Retinal pigment epithelial cell (primary cell): ENCODE data around the gene NLK.

Experiments used
- DNase-seq: peaks from one replicate; pipeline ENCODE4 v3.0.0-alpha.2; 2010; ENCODE audit warnings: low read depth
- H3K4me3 ChIP-seq: 2 replicates; pipeline ENCODE4 v1.5.1; 2011; ENCODE audit warnings: mild to moderate bottlenecking, low read length, control low read depth, moderate library complexity
- TF ChIP-seq, protein P1 (sequence below): conservative IDR thresholded peaks from 2 replicates; pipeline ENCODE4 v1.5.1; 2011; ENCODE audit warnings: low read depth, low read length, control low read depth, inconsistent platforms

Gene NLK

DNA sequence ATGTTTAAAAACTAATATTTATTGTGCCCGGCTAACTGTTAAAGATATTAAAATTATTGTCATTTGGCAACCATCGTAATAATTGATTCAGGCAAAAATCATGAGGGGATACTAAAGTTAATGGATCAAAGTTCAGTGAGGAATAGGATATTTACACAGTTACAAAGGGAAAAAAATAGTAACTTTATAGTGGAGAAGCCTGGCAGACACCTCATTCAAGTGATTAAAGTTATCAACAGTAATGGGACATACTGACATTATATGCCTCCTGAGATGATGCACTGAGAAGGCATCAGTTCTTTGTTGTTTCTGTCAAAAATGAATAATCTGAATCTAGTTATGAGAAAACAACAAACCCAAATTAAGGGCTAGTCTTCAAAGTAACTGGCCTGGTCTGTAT lies 77.1 kb downstream of the NLK start:
- no peak overlapping the region for H3K4me3 ChIP-seq
- TF ChIP-seq, protein P1, sequence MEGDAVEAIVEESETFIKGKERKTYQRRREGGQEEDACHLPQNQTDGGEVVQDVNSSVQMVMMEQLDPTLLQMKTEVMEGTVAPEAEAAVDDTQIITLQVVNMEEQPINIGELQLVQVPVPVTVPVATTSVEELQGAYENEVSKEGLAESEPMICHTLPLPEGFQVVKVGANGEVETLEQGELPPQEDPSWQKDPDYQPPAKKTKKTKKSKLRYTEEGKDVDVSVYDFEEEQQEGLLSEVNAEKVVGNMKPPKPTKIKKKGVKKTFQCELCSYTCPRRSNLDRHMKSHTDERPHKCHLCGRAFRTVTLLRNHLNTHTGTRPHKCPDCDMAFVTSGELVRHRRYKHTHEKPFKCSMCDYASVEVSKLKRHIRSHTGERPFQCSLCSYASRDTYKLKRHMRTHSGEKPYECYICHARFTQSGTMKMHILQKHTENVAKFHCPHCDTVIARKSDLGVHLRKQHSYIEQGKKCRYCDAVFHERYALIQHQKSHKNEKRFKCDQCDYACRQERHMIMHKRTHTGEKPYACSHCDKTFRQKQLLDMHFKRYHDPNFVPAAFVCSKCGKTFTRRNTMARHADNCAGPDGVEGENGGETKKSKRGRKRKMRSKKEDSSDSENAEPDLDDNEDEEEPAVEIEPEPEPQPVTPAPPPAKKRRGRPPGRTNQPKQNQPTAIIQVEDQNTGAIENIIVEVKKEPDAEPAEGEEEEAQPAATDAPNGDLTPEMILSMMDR, result no peak
- DNase-seq, result no peak

DNA sequence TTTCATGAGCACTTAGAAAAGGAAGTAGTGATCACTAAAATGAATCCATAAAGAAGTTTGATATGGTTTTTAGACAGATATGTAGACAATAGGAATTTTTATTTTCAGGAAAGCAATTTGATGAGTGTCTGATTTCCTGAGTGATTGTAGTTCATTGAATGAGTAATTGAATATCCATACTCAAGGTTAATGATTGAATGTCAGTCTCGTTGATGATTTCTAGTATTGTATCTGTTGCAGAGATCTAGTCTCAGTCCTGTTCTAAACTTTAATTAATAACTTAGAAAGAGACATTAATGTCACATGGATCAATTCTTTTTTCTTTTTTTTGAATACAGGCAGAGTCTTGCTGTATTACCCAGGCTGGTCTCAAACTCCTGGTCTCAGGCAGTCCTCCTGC lies 78.3 kb downstream of the NLK start:
- TF ChIP-seq, protein P1, result no peak
- no peak overlapping the region for H3K4me3 ChIP-seq
- DNase-seq, result no peak

DNA sequence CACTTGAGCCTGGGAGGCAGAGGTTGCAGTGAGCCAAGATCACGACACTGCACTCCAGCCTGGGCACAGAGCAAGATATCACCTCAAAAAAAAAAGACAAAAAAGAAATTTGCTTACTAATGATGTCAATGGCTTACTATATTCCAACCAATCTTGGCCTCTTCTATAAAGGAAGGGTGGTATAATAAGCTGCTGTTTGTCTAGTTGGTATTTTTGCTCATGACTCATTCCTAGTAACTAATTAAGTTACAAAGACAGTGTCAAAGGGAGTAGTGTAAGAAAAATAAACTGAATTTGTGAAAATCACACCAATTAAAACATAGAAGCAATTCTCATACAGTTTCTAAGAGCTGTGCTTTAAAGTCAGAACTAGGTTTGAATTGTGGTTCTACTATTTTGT lies 82.5 kb downstream of the NLK start:
- no peak overlapping the region for H3K4me3 ChIP-seq
- TF ChIP-seq, protein P1, result no peak
- DNase-seq, result no peak

DNA sequence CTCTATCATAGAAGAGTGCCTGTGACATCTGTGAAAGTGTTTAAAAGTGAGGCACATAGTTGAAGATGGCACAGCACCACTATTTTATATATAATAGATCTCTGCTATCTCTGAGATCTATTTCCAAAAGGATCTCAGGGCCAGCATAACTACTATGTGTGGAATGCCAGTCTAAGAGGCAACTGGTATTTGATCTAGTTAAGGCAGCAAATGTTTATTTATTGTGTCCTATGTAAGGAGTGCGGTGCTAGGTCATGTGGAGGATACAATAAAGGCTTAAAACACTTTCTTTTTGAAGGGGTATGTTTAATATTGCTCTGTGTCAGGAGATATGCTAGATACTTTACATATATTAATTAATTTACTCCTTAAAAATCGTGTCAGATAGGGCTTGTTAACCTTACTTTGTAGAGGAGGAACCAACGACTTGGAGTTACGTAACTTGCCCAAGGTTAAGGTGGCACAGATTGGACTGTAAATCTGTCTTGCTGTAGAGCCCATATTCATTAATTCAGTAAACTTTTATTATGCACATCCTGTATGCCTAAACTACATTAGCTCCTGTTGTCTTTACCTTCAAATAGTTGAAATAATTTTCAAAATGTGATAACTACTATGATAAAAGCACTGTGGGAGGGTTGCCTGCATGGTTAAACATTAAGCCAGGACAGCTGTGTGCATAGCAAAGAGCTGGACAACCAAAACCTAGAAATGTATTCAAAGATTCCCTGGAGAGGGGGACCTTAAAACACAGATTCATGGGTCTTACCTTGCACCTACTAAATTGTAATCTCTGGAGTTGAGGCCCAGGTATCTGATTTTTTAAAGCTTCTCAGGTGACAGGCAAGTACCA lies 83.3 kb downstream of the NLK start:
- TF ChIP-seq, protein P1, result no peak
- no peak for DNase-seq
- H3K4me3 ChIP-seq, result no peak overlapping the region

DNA sequence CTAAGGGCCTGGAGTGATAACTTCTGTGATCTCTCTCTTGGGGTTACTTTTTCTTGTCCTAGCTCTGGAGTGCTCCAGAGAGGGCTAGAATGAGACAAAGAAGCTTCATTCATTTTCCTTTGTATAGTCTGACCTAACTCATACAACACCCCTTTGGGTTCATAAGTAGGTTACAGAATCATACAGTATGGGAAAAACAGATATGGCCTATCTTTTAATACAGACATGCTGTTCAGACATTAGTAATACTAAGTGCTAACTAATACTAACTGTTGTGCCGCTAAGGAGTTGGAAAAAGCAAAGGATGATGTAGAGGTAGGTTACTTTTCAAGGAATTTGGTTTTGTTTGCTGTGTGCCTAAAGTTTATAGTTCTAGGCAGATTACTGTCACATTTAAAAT lies 84.7 kb downstream of the NLK start:
- no peak overlapping the region for H3K4me3 ChIP-seq
- TF ChIP-seq, protein P1, result no peak
- no peak for DNase-seq

DNA sequence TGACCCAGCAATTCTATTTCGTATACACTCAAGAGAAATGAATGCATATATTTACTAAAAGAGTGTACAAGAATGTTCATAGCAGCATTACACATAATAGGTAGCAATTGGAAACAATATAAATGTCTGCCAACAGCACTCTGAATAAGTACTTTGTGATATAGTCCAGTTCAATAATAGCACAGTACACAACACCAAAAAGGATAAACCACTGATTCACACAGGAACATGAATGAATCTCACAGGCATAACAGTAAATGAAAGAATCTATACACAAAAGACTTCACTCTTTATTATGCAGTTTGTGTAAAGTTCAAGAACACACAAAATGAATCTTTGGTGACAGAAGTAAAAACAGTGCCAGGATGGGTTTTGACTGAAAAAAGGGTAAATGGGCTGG lies 86.3 kb downstream of the NLK start:
- TF ChIP-seq, protein P1, result no peak
- DNase-seq, result no peak
- no peak overlapping the region for H3K4me3 ChIP-seq

DNA sequence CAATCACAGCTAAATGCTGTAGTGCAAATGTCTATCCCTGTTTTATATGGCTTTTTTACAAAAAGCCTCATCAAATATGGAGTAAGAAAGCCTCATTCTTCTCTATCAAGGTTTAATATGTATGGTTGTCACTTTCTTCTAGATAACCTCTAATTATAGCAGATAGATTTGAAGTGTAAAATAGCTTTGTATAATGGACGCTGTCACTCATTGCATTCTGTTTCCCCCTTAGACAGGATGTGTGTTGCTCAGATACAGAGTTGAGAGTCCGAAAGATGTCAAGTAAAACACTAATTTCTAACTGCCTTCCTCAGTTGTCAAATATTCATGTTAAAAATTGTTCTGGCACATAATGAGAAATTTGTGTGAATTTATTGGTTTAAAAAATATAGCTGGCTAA lies 88.0 kb downstream of the NLK start:
- DNase-seq, result no peak
- H3K4me3 ChIP-seq, result no peak overlapping the region
- TF ChIP-seq, protein P1, result no peak
